Endothelial cell of umbilical vein (primary cell): Measurements from ENCODE around the gene PDE7B. TPM values are rescaled to one million over a fixed set of nuclear protein-coding genes. Genes with fewer than 3 reads are reported as not detected.

ENCODE experiments used
- BruUV-seq: library from RNA; stranded (reverse); fragments of 400-500 nt; replicated peaks from 2 replicates; lab custom pipeline; 2021; lab: Mats Ljungman, UMichigan
- CTCF ChIA-PET: fragments of 300-600, 350-600 bp; sonication (Branson Sonifier 250); formaldehyde crosslinking; loops from one replicate; lab custom pipeline; 2021; ENCODE audit warnings: antibody characterized with exemption, inconsistent platforms; lab: Charles Lee
- POLR2A ChIA-PET: fragments of 300-600, 350-600 bp; sonication (Branson Sonifier 250); formaldehyde crosslinking; loops from one replicate; lab custom pipeline; 2021; ENCODE audit warnings: antibody characterized with exemption, inconsistent platforms; lab: Charles Lee
- DNase-seq: peaks from one replicate; pipeline ENCODE4 v3.0.0-alpha.2; 2011; ENCODE audit warnings: low read depth, low spot score
- FAIRE-seq: peaks from 2 replicates; lab custom pipeline; 2011; peaks lifted over from hg19 to GRCh38; lab: Jason Lieb, UNC
- H2AFZ ChIP-seq: 2 replicates; pipeline ENCODE4 v1.6.0; 2012; ENCODE audit warnings: low read depth, low read length, control low read depth, inconsistent platforms
- H3K27ac ChIP-seq: 2 replicates; pipeline ENCODE4 v1.5.1; 2011; ENCODE audit warnings: low read depth, mild to moderate bottlenecking, control low read depth, low read length, moderate library complexity; ENCODE audit not compliant: insufficient read depth
- H3K27me3 ChIP-seq, 2 experiments: 2 replicates each; pipeline versions ENCODE4 v1.6.0 to v1.6.1; 2011; ENCODE audit warnings: low read length in 2 of 2, mixed read lengths in 1 of 2; ENCODE audit not compliant: control insufficient read depth in 2 of 2, insufficient read depth in 2 of 2
- H3K36me3 ChIP-seq, 2 experiments: 2 replicates in 1 of 2; 3 replicates in 1 of 2; pipeline ENCODE4 v1.5.1; 2011; ENCODE audit warnings: low read length in 2 of 2, mild to moderate bottlenecking in 1 of 2, moderate library complexity in 1 of 2; ENCODE audit not compliant: control insufficient read depth in 2 of 2, insufficient read depth in 2 of 2; ENCODE audit errors: extremely low read depth in 1 of 2
- H3K4me1 ChIP-seq: 3 replicates; pipeline ENCODE4 v1.5.1; 2011; ENCODE audit warnings: mild to moderate bottlenecking, low read length; ENCODE audit not compliant: control insufficient read depth, insufficient read depth; ENCODE audit errors: extremely low read depth
- H3K4me2 ChIP-seq: 2 replicates; pipeline ENCODE4 v1.6.1; 2011; ENCODE audit warnings: low read length, control low read depth, mixed read lengths; ENCODE audit not compliant: insufficient read depth
- H3K4me3 ChIP-seq, 3 experiments: fragments of 200-600 bp in 1 of 3; sonication (generic), shearing (Covaris generic) in 1 of 3; replicated peaks in 1 of 3; 2 replicates each; pipeline ENCODE4 v1.5.1; 2011 to 2016; ENCODE audit warnings: control low read depth in 3 of 3, low read length in 3 of 3, mild to moderate bottlenecking in 2 of 3, inconsistent platforms in 1 of 3, low read depth in 1 of 3, moderate library complexity in 1 of 3; ENCODE audit not compliant: insufficient read depth in 1 of 3
- H3K79me2 ChIP-seq: 2 replicates; pipeline ENCODE4 v1.6.0; 2012; ENCODE audit warnings: low read length, inconsistent platforms; ENCODE audit not compliant: control insufficient read depth, insufficient read depth
- H3K9ac ChIP-seq: replicated peaks from 2 replicates; pipeline ENCODE3; 2011; ENCODE audit warnings: low read length, control low read depth; ENCODE audit not compliant: insufficient read depth; ENCODE audit errors: extremely low read depth
- H3K9me1 ChIP-seq: replicated peaks from 3 replicates; pipeline ENCODE4 v1.6.0; 2011; ENCODE audit warnings: mild to moderate bottlenecking, low read length; ENCODE audit not compliant: control insufficient read depth, insufficient read depth; ENCODE audit errors: extremely low read depth
- H3K9me3 ChIP-seq: replicated peaks from 2 replicates; pipeline ENCODE4 v1.5.1; 2012; ENCODE audit warnings: low read length, inconsistent platforms; ENCODE audit not compliant: control insufficient read depth, insufficient read depth
- H4K20me1 ChIP-seq: replicated peaks from 2 replicates; pipeline ENCODE3; 2011; ENCODE audit warnings: mild to moderate bottlenecking, low read length; ENCODE audit not compliant: control insufficient read depth, insufficient read depth; ENCODE audit errors: extremely low read depth
- CTCF ChIP-seq, 2 donors: IDR thresholded peaks; 1 replicate in 1 of 2; 2 replicates in 1 of 2; pipeline ENCODE4 v1.5.1; 2011; ENCODE audit warnings: low read length in 2 of 2, mild to moderate bottlenecking in 2 of 2, moderate library complexity in 2 of 2, control low read depth in 1 of 2, inconsistent platforms in 1 of 2, low read depth in 1 of 2; ENCODE audit not compliant: insufficient read depth in 1 of 2; ENCODE audit errors: extremely low read depth in 1 of 2
- EZH2 ChIP-seq: IDR thresholded peaks from 2 replicates; pipeline ENCODE4 v1.6.1; 2012; ENCODE audit warnings: borderline replicate concordance, low read depth, mild to moderate bottlenecking, moderate library complexity, low read length, inconsistent platforms; ENCODE audit not compliant: severe bottlenecking
- FOS ChIP-seq: IDR thresholded peaks from 2 replicates; pipeline ENCODE4 v1.6.1; 2011; ENCODE audit warnings: mild to moderate bottlenecking, low read length, moderate library complexity, borderline replicate concordance; ENCODE audit not compliant: insufficient read depth
- JUN ChIP-seq: IDR thresholded peaks from 2 replicates; pipeline ENCODE4 v1.6.1; 2011; ENCODE audit warnings: borderline replicate concordance, low read depth; ENCODE audit not compliant: insufficient read length, insufficient read depth
- MAX ChIP-seq: IDR thresholded peaks from 2 replicates; pipeline ENCODE4 v1.6.1; 2011; ENCODE audit not compliant: insufficient read depth, insufficient read length
- MYC ChIP-seq: IDR thresholded peaks from one replicate; pipeline ENCODE4 v1.6.1; 2011; ENCODE audit warnings: mild to moderate bottlenecking, low read depth, low read length
- POLR2A ChIP-seq: IDR thresholded peaks from 2 replicates; pipeline ENCODE4 v1.6.1; 2012; ENCODE audit warnings: low read depth, mild to moderate bottlenecking, control low read depth, low read length
- dilution Hi-C: fragments of 300-500 bp; cut with MboI; formaldehyde crosslinking; loops from one replicate; pipeline ENCODE4 v1.15.0; 2019; ENCODE audit warnings: low sequenced_read_pairs; ENCODE audit not compliant: extremely low pct_ligation_motif_present
- intact Hi-C: fragments of 100-400 bp; cut with micrococcal nuclease; formaldehyde crosslinking; loops from one replicate; pipeline ENCODE4 v1.10.0; 2022
- polyA plus RNA-seq, 4 experiments: library from polyadenylated mRNA; depleted of rRNA in 3 of 4; stranded (reverse) in 3 of 4; unstranded in 1 of 4; fragments of >200 nt; gene quantifications; 2 replicates each; pipeline versions ENCODE4 v1.2.1 to v1.2.3, GENCODE V29; 2011 to 2012; ENCODE audit warnings: missing spikeins in 1 of 4
- total RNA-seq: library from RNA; stranded (reverse); gene quantifications from 2 replicates; pipeline ENCODE4 v1.2.3, GENCODE V29; 2021

The PDE7B gene
- total and polyA plus RNA-seq, 2 donors (not counting 3 experiments of a cell fraction or from before 2014, with no cell fraction given): 20.6 to 25.1 TPM

- no peak overlapping the region for H3K4me3 ChIP-seq
- no peaks in the 10 kb centered on the region for H3K27me3 ChIP-seq
- no peak overlapping the region for H3K9ac ChIP-seq
- intact Hi-C loops (no loop called here), dilution Hi-C loops (no loop called here)
- no peaks in the 10 kb centered on the region for H3K36me3 ChIP-seq
- no peaks in the 10 kb centered on the region for H3K9me1 ChIP-seq
- peaks cover 11% of the 10 kb centered on the region for H3K4me1 ChIP-seq
- peak overlapping the region; percentile 24 for H2AFZ ChIP-seq
- ChIA-PET POLR2A (no interaction called here), CTCF (no interaction called here)
- no TSS peak for BruUV-seq
- no peaks in the 10 kb centered on the region for H3K79me2 ChIP-seq
- H4K20me1 ChIP-seq: no peaks in the 10 kb centered on the region
- H3K4me2 ChIP-seq: peak overlapping the region; percentile 62
- FAIRE-seq: peak; percentile 38
- no peaks in the 10 kb centered on the region for H3K9me3 ChIP-seq
- TF ChIP-seq FOS (no peak), EZH2 (no peak), JUN (no peak), MAX (no peak), CTCF (IDR thresholded peaks at IDR 0.05; ENCODE audit: extremely low read depth in 1 of 2, insufficient read depth in 1 of 2, low read depth in 1 of 2, low read length in 2 of 2) (no peak), POLR2A (no peak), MYC (no peak)
- DNase-seq: peak; percentile 48
- no peak overlapping the region for H3K27ac ChIP-seq
Measured at GRCh38 chr6:135946674-135947073, 95.2 kb downstream of the PDE7B start.
